ENCODE results near the gene EREG. TPM values are rescaled to one million over a fixed set of nuclear protein-coding genes. Genes with fewer than 3 reads are reported as not detected.

The EREG gene
- total RNA-seq, 1 donor: 5.2 TPM

- H3K4me3 ChIP-seq (ENCODE audit: low read depth, low read length): no peak overlapping the region
Observed at GRCh38 chr4:74329307-74329706, 35.6 kb upstream of the EREG start.

GRCh38 chr4:74330295-74330750 is 34.6 kb upstream of the EREG start:
- no peak for TF ChIP-seq CTCF (IDR thresholded peaks at IDR 0.05; ENCODE audit: insufficient read depth, low read depth, low read length)
- no peak overlapping the region for H3K4me3 ChIP-seq (ENCODE audit: low read depth, low read length)
- peak; percentile 66 for DNase-seq (ENCODE audit: low read depth)

More at GRCh38 chr4:74329307-74329706, 35.6 kb upstream of the EREG start:
- TF ChIP-seq CTCF (IDR thresholded peaks at IDR 0.05; ENCODE audit: insufficient read depth, low read depth, low read length): no peak
- no peak for DNase-seq (ENCODE audit: low read depth)

- no peak for TF ChIP-seq CTCF (IDR thresholded peaks at IDR 0.05; ENCODE audit: insufficient read depth, low read depth, low read length)
- no peak for DNase-seq (ENCODE audit: low read depth)
- H3K4me3 ChIP-seq (ENCODE audit: low read depth, low read length): no peak overlapping the region
Observed at GRCh38 chr4:74331252-74331651, 33.7 kb upstream of the EREG start.

- TF ChIP-seq CTCF (IDR thresholded peaks at IDR 0.05; ENCODE audit: insufficient read depth, low read depth, low read length): no peak
- no peak overlapping the region for H3K4me3 ChIP-seq (ENCODE audit: low read depth, low read length)
- DNase-seq (ENCODE audit: low read depth): no peak
Observed at GRCh38 chr4:74331944-74332343, 33.0 kb upstream of the EREG start.

GRCh38 chr4:74334636-74335035 is 30.3 kb upstream of the EREG start:
- DNase-seq (ENCODE audit: low read depth): no peak
- H3K4me3 ChIP-seq (ENCODE audit: low read depth, low read length): no peak overlapping the region
- TF ChIP-seq CTCF (IDR thresholded peaks at IDR 0.05; ENCODE audit: insufficient read depth, low read depth, low read length): no peak

- no peak for DNase-seq (ENCODE audit: low read depth)
- TF ChIP-seq CTCF (IDR thresholded peaks at IDR 0.05; ENCODE audit: insufficient read depth, low read depth, low read length): no peak
- no peak overlapping the region for H3K4me3 ChIP-seq (ENCODE audit: low read depth, low read length)
Observed at GRCh38 chr4:74335341-74336021, 29.5 kb upstream of the EREG start.

Data from fibroblast of villous mesenchyme (primary cell).